H9 (cell line): Measurements from ENCODE around the gene FOXQ1. TPM values are rescaled to one million over a fixed set of nuclear protein-coding genes. Genes with fewer than 3 reads are reported as not detected.

Experiments used
- DNase-seq: peaks from one replicate; pipeline ENCODE4 v3.0.0-alpha.2; 2017
- H2AFZ ChIP-seq: one replicate; pipeline ENCODE4 v1.6.1; 2013; ENCODE audit warnings: mild to moderate bottlenecking, low read length, control low read depth, moderate library complexity
- H2AK5ac ChIP-seq: 2 replicates; pipeline ENCODE4 v1.6.1; 2013; ENCODE audit warnings: low read length, control low read depth, mixed read lengths; ENCODE audit not compliant: insufficient read length
- H2BK120ac ChIP-seq: one replicate; pipeline ENCODE4 v1.6.1; 2013; ENCODE audit warnings: low read depth, mild to moderate bottlenecking, low read length, control low read depth, inconsistent platforms; ENCODE audit not compliant: poor library complexity, severe bottlenecking
- H2BK12ac ChIP-seq: 2 replicates; pipeline ENCODE4 v1.6.1; 2013; ENCODE audit warnings: low read length, control low read depth, mixed read lengths, low read depth; ENCODE audit not compliant: insufficient read length
- H2BK15ac ChIP-seq: 2 replicates; pipeline ENCODE4 v1.6.1; 2013; ENCODE audit warnings: low read depth, low read length, control low read depth
- H2BK20ac ChIP-seq: one replicate; pipeline ENCODE4 v1.6.1; 2013; ENCODE audit warnings: low read depth, mild to moderate bottlenecking, low read length, control low read depth, inconsistent platforms; ENCODE audit not compliant: poor library complexity, severe bottlenecking
- H2BK5ac ChIP-seq: 2 replicates; pipeline ENCODE4 v1.6.1; 2013; ENCODE audit warnings: low read length, control low read depth, mixed read lengths; ENCODE audit not compliant: insufficient read length
- H3K14ac ChIP-seq: 2 replicates; pipeline ENCODE4 v1.6.1; 2013; ENCODE audit warnings: low read length, control low read depth; ENCODE audit not compliant: insufficient read depth
- H3K18ac ChIP-seq: 2 replicates; pipeline ENCODE4 v1.6.1; 2013; ENCODE audit warnings: low read depth, mild to moderate bottlenecking, mixed read lengths, low read length, control low read depth; ENCODE audit not compliant: insufficient read length
- H3K23ac ChIP-seq: 2 replicates; pipeline ENCODE4 v1.6.1; 2013; ENCODE audit warnings: low read length, control low read depth, mixed read lengths, low read depth; ENCODE audit not compliant: insufficient read length
- H3K23me2 ChIP-seq: 2 replicates; pipeline ENCODE4 v1.6.1; 2013; ENCODE audit warnings: low read depth, mild to moderate bottlenecking, mixed read lengths, low read length, control low read depth; ENCODE audit not compliant: insufficient read length, poor library complexity, severe bottlenecking
- H3K27ac ChIP-seq: 2 replicates; pipeline ENCODE4 v1.5.1; 2013; ENCODE audit warnings: low read length, control low read depth, mixed read lengths, low read depth; ENCODE audit not compliant: insufficient read length
- H3K27me3 ChIP-seq: 2 replicates; pipeline ENCODE4 v1.6.1; 2013; ENCODE audit warnings: low read length, control low read depth, inconsistent platforms; ENCODE audit not compliant: insufficient read depth
- H3K4ac ChIP-seq: 2 replicates; pipeline ENCODE4 v1.6.1; 2013; ENCODE audit warnings: low read depth, mild to moderate bottlenecking, control low read depth, inconsistent platforms, low read length, moderate library complexity
- H3K4me1 ChIP-seq: 2 replicates; pipeline ENCODE4 v1.6.1; 2013; ENCODE audit warnings: low read length, control low read depth, inconsistent platforms; ENCODE audit not compliant: insufficient read depth
- H3K4me2 ChIP-seq: 2 replicates; pipeline ENCODE4 v1.6.1; 2013; ENCODE audit warnings: low read length, control low read depth, mixed read lengths; ENCODE audit not compliant: insufficient read length, insufficient read depth
- H3K56ac ChIP-seq: 2 replicates; pipeline ENCODE4 v1.6.1; 2013; ENCODE audit warnings: low read depth, mild to moderate bottlenecking, mixed read lengths, low read length, control low read depth; ENCODE audit not compliant: insufficient read length
- H3K79me1 ChIP-seq: 2 replicates; pipeline ENCODE4 v1.6.1; 2013; ENCODE audit warnings: low read depth, mild to moderate bottlenecking, moderate library complexity, low read length, control low read depth, inconsistent platforms; ENCODE audit not compliant: insufficient read depth, poor library complexity, severe bottlenecking
- H3K79me2 ChIP-seq: 2 replicates; pipeline ENCODE4 v1.6.1; 2013; ENCODE audit warnings: low read length, control low read depth, inconsistent platforms; ENCODE audit not compliant: insufficient read depth
- H3K9ac ChIP-seq: 2 replicates; pipeline ENCODE4 v1.6.1; 2013; ENCODE audit warnings: low read length, control low read depth, mixed read lengths; ENCODE audit not compliant: insufficient read length; ENCODE audit errors: extremely low read depth
- H3K9me3 ChIP-seq: one replicate; pipeline ENCODE4 v1.6.1; 2013; ENCODE audit warnings: low read depth, low read length, inconsistent platforms; ENCODE audit not compliant: control insufficient read depth
- H3T11ph ChIP-seq: one replicate; pipeline ENCODE4 v1.6.1; 2013; ENCODE audit warnings: mild to moderate bottlenecking, low read length, control low read depth, inconsistent platforms
- H4K20me1 ChIP-seq: one replicate; pipeline ENCODE4 v1.6.1; 2013; ENCODE audit not compliant: control insufficient read depth, insufficient read length, insufficient read depth
- H4K5ac ChIP-seq: 2 replicates; pipeline ENCODE4 v1.6.1; 2013; ENCODE audit warnings: low read depth, mild to moderate bottlenecking, mixed read lengths, low read length, control low read depth; ENCODE audit not compliant: insufficient read length
- H4K8ac ChIP-seq: replicated peaks from 2 replicates; pipeline ENCODE4 v1.6.1; 2013; ENCODE audit warnings: low read length, control low read depth, mixed read lengths, low read depth; ENCODE audit not compliant: insufficient read length
- H4K91ac ChIP-seq: 2 replicates; pipeline ENCODE4 v1.6.1; 2013; ENCODE audit warnings: low read depth, mild to moderate bottlenecking, moderate library complexity, mixed read lengths, low read length, control low read depth; ENCODE audit not compliant: insufficient read length
- H3K27ac Mint-ChIP-seq, 3 experiments: 2 replicates in 2 of 3; 3 replicates in 1 of 3; pipeline ENCODE4 v1.8.0; 2020 to 2021; ENCODE audit warnings: mixed read lengths in 3 of 3, mild to moderate bottlenecking in 1 of 3, moderate library complexity in 1 of 3
- H3K27me3 Mint-ChIP-seq: 2 replicates; pipeline ENCODE4 v1.8.0; 2021; ENCODE audit warnings: low read depth, mild to moderate bottlenecking, moderate library complexity, mixed read lengths
- H3K36me3 Mint-ChIP-seq, 3 experiments: 2 replicates in 2 of 3; 3 replicates in 1 of 3; pipeline ENCODE4 v1.8.0; 2020 to 2021; ENCODE audit warnings: low read depth in 3 of 3, mixed read lengths in 3 of 3; ENCODE audit not compliant: insufficient read depth in 1 of 3
- H3K4me1 Mint-ChIP-seq, 2 experiments: 2 replicates each; pipeline ENCODE4 v1.8.0; 2020; ENCODE audit warnings: mixed read lengths in 2 of 2
- H3K4me3 Mint-ChIP-seq, 2 experiments: 2 replicates in 1 of 2; 3 replicates in 1 of 2; pipeline ENCODE4 v1.8.0; 2020 to 2021; ENCODE audit warnings: mild to moderate bottlenecking in 2 of 2, mixed read lengths in 2 of 2, moderate library complexity in 1 of 2
- H3K9me3 Mint-ChIP-seq, 2 experiments: 2 replicates in 1 of 2; 3 replicates in 1 of 2; pipeline ENCODE4 v1.8.0; 2020; ENCODE audit warnings: mild to moderate bottlenecking in 2 of 2, mixed read lengths in 2 of 2, moderate library complexity in 1 of 2
- CTCF ChIP-seq: fragments of 200-600 bp; sonication (generic); conservative IDR thresholded peaks from 3 replicates; pipeline ENCODE4 v1.8.0; 2021; ENCODE audit warnings: antibody characterized with exemption, mild to moderate bottlenecking
- WGBS: extraction: QIAGEN DNeasy Blood & Tissue Kit; methylation state at CpG from one replicate; pipeline ENCODE4 v1.1.7; 2013; ENCODE audit warnings: missing lambda C conversion rate, low lambda C conversion rate, mixed read lengths; ENCODE audit not compliant: insufficient read length; ENCODE audit errors: extremely low coverage; 5-methylcytosine and 5-hydroxymethylcytosine counted together
- total RNA-seq: library from RNA; stranded (reverse); gene quantifications from 2 replicates; pipeline ENCODE4 v1.2.1, GENCODE V29; 2021

Gene FOXQ1
- total RNA-seq, 1 experiment from 2014 or later, result 0.15 TPM

- H4K91ac ChIP-seq, result no peak overlapping the region
- Mint-ChIP-seq H3K36me3 (peaks cover 7 to 22% (median 13%) of the 10 kb centered on the region in 3 experiments), H3K27me3 (peaks cover 40% of the 10 kb centered on the region), H3K4me3 (no peak overlapping the region; a peak in 1 of 5 replicates), H3K9me3 (peaks cover 20 to 26% of the 10 kb centered on the region in 2 experiments), H3K4me1 (no peaks in the 10 kb centered on the region), H3K27ac (no peak overlapping the region)
- H3K56ac ChIP-seq, result no peak overlapping the region
- WGBS, result no CpG with 5 or more reads among the region's 8 CpGs
- no peak overlapping the region for H3K9ac ChIP-seq
- H2BK120ac ChIP-seq, result no peak overlapping the region
- H3K4me1 ChIP-seq, result no peaks in the 10 kb centered on the region
- no peak overlapping the region for H3K23ac ChIP-seq
- no peak overlapping the region for H3T11ph ChIP-seq
- H3K79me2 ChIP-seq, result no peaks in the 10 kb centered on the region
- no peak overlapping the region for H2BK12ac ChIP-seq
- no peaks in the 10 kb centered on the region for H3K79me1 ChIP-seq
- H4K20me1 ChIP-seq, result no peaks in the 10 kb centered on the region
- no peak overlapping the region for H4K8ac ChIP-seq
- H2BK20ac ChIP-seq, result no peak overlapping the region
- no peak overlapping the region for H3K4ac ChIP-seq
- TF ChIP-seq CTCF, result no peak
- no peak overlapping the region for H2BK5ac ChIP-seq
- no peak overlapping the region for H3K14ac ChIP-seq
- no peak overlapping the region for H2AK5ac ChIP-seq
- no peak overlapping the region for H2AFZ ChIP-seq
- no peaks in the 10 kb centered on the region for H3K23me2 ChIP-seq
- no peak for DNase-seq
- no peak overlapping the region for H4K5ac ChIP-seq
- no peak overlapping the region for H3K4me2 ChIP-seq
- no peak overlapping the region for H3K18ac ChIP-seq
- H3K27ac ChIP-seq, result no peak overlapping the region
- no peaks in the 10 kb centered on the region for H3K27me3 ChIP-seq
- no peaks in the 10 kb centered on the region for H3K9me3 ChIP-seq
- no peak overlapping the region for H2BK15ac ChIP-seq
Measured at GRCh38 chr6:1327630-1328029, 15.7 kb downstream of the FOXQ1 start.
